GM19238 (cell line): ENCODE measurements around the gene NLRP13.
"Not testable (repeated sequence)": the region's sequence is repeated elsewhere in the genome, so short reads cannot be mapped to it uniquely, and the experiment has no call there.

Experiments
- DNase-seq: peaks from one replicate; pipeline ENCODE4 v3.0.0; 2011; ENCODE audit warnings: low spot score; ENCODE audit not compliant: insufficient read length

The NLRP13 gene, protein sequence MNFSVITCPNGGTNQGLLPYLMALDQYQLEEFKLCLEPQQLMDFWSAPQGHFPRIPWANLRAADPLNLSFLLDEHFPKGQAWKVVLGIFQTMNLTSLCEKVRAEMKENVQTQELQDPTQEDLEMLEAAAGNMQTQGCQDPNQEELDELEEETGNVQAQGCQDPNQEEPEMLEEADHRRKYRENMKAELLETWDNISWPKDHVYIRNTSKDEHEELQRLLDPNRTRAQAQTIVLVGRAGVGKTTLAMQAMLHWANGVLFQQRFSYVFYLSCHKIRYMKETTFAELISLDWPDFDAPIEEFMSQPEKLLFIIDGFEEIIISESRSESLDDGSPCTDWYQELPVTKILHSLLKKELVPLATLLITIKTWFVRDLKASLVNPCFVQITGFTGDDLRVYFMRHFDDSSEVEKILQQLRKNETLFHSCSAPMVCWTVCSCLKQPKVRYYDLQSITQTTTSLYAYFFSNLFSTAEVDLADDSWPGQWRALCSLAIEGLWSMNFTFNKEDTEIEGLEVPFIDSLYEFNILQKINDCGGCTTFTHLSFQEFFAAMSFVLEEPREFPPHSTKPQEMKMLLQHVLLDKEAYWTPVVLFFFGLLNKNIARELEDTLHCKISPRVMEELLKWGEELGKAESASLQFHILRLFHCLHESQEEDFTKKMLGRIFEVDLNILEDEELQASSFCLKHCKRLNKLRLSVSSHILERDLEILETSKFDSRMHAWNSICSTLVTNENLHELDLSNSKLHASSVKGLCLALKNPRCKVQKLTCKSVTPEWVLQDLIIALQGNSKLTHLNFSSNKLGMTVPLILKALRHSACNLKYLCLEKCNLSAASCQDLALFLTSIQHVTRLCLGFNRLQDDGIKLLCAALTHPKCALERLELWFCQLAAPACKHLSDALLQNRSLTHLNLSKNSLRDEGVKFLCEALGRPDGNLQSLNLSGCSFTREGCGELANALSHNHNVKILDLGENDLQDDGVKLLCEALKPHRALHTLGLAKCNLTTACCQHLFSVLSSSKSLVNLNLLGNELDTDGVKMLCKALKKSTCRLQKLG

GRCh38 chr19:55931936-55932386, at the start of gene NLRP13:
NLRP13 (minus strand) TSS chr19:55932336; CDS start chr19:55932311, 25 bp downstream.
- no peak for DNase-seq

- no peak for DNase-seq
Measured at GRCh38 chr19:55980415-55980814, 48.3 kb upstream of the NLRP13 start.

DNA sequence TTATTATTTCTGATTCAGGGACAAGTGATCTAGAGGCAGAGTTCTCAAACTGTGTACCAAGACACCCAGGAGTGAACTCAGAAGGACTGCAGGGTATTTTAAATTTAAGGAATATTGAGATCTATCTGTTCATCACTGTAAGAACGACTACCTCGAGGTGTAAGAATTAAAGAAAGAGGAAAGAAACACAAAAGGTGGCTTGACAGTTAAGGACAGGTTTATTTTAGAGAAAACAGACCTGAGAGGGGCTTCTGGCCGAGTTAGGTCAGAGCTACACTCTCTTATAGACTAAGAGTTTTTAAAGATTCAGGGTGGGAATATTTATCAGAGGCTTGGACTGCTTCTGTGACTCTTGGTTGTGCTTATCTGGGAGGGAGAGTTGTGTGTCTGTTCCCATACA, 41.8 kb upstream of the NLRP13 start:
- no peak for DNase-seq

DNA sequence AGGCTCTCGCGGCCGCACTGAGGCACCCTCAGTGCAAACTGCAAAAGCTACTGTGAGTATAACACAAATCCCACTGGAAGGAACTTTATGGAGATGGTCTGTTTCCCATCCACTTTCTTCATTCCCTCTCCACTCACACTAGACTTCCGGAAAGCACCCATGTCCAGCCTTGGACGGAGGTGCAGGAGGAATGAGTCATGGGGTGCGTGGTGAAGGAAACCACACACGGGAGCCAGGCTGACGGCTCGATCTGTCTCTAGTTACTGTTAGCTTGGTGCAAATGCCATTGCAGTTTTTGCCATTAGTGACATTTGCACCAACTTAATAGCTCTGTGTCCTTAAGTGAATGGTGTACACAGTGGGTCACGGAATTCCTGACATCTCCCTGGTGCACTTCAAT, 30.1 kb upstream of the NLRP13 start:
- DNase-seq: no peak

GRCh38 chr19:55959996-55960675, 28.0 kb upstream of the NLRP13 start:
- DNase-seq: no peak

DNA sequence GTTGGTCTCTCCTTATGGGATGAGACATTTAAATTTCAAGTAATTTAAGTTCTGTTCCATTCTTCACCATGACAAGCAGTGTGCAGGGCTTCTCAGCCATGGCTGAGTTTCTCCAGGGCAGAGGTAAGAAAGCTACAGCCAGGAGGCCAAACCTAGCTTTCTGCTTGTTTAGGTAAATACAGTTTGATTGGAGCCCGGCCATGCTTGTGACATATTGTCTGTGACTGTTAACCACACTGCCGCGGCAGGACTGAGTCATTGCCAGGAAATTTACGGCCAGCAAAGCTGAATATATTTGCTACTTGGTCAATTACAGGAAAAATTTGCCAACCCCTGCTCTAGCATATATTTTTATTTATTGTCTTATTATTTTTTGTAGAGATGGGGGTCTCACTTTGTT, 26.2 kb upstream of the NLRP13 start:
- DNase-seq: no peak

GRCh38 chr19:55956431-55956830, 24.3 kb upstream of the NLRP13 start:
- no peak for DNase-seq

- not testable (repeated sequence) for DNase-seq
Measured at GRCh38 chr19:55950566-55950965, 18.4 kb upstream of the NLRP13 start.

- DNase-seq: no peak
Measured at GRCh38 chr19:55947532-55947931, 15.4 kb upstream of the NLRP13 start, which contains the start of gene NLRP8. NLRP8 (plus strand) TSS chr19:55947832.

- DNase-seq: no peak
Measured at GRCh38 chr19:55940306-55940705, 8.2 kb upstream of the NLRP13 start.

- no peak for DNase-seq
Measured at GRCh38 chr19:55939206-55939605, 7.1 kb upstream of the NLRP13 start.

GRCh38 chr19:55935206-55935605, 3.1 kb upstream of the NLRP13 start:
- DNase-seq: no peak

- no peak for DNase-seq
Measured at GRCh38 chr19:55930996-55931515, 1.1 kb downstream of the NLRP13 start.

DNA sequence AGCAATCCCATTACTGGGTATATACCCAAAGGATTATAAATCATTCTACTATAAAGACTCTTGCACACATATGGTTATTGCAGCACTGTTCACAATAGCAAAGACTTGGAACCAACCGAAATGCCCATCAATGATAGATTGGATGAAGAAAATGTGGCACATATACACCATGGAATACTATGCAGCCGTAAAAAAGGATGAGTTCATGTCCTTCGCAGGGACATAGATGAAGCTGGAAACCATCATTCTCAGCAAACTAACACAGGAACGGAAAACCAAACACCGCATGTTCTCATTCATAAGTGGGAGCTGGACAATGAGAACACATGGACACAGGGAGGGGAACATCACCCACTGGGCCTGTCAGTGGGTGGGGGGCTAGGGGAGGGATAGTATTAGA, 2.9 kb downstream of the NLRP13 start:
- not testable (repeated sequence) for DNase-seq

- DNase-seq: no peak
Measured at GRCh38 chr19:55927991-55928390, 4.1 kb downstream of the NLRP13 start.

DNA sequence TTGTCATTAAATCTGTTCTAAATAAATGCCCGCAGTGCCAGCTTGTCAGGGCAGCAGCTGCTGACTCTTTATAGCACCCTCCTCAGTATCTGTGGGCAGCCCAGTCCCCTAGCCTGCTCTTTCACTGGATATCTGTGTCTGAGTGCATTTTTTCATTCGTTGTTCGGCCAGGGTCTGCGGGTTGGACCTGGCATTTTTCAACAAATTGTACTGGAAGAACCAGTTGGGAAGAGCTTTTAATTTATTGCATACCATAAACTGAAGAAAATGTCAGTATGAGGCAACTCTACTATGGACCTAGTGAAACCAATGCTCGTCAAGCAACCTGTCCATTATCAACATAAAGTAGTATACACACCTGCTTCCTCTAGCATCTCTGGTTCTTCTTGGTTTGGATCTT, 8.6 kb downstream of the NLRP13 start:
- DNase-seq: no peak

DNA sequence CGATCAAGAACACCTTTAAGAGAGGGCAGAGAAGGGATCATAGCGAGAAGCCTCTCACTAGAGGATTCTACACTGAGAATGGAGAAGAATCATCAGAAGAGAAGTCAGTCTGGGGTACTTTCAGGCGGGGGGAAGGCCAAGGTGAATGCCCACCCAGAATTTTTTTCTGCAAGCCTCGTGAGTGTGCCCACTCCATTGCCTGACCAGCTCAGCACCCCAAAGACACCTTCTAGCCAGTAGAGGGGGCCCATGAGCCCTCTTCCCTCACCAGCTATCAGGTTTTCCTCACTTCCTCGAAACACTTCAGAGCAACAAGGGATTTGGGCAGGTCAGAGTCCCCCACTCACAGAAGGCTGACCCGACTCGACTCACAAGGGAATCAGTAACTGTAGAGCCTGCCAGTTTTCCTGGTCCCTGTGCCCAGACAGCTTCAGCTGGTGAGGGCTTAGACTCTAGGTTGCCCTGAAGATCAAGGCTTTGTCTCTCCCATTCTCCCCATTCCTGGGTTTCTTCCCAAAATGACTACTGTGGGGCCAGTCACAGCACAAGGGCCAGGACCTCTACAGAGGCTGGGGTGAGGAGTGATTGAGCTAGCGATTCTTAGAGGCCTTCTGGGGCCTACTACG, 18.4 kb downstream of the NLRP13 start:
- DNase-seq: no peak

- no peak for DNase-seq
Measured at GRCh38 chr19:55912916-55913315, 19.2 kb downstream of the NLRP13 start.

GRCh38 chr19:55909801-55910200, 22.3 kb downstream of the NLRP13 start:
- DNase-seq: no peak

- DNase-seq: no peak
Measured at GRCh38 chr19:55907746-55908145, 24.4 kb downstream of the NLRP13 start.

GRCh38 chr19:55907286-55907685, 24.9 kb downstream of the NLRP13 start:
- DNase-seq: no peak
